Left ventricle myocardium inferior (tissue), 1 donor: ENCODE data around the gene KLHL28. TPM values are rescaled to one million over a fixed set of nuclear protein-coding genes. Genes with fewer than 3 reads are reported as not detected.

Experiments
- DNase-seq: peaks from one replicate; pipeline ENCODE4 v3.0.0-alpha.2; 2020
- H3K27ac ChIP-seq: fragments of 200-600 bp; replicated peaks from 2 replicates; pipeline ENCODE4 v1.8.0; 2021
- H3K27me3 ChIP-seq: fragments of 200-600 bp; 2 replicates; pipeline ENCODE4 v1.8.0; 2021; ENCODE audit warnings: low read depth
- H3K36me3 ChIP-seq: fragments of 200-600 bp; 2 replicates; pipeline ENCODE4 v1.8.0; 2021
- H3K4me1 ChIP-seq: fragments of 200-600 bp; 2 replicates; pipeline ENCODE4 v1.8.0; 2021
- H3K4me3 ChIP-seq: fragments of 200-600 bp; 2 replicates; pipeline ENCODE4 v1.8.0; 2021; ENCODE audit warnings: mild to moderate bottlenecking, moderate library complexity
- H3K9me3 ChIP-seq: fragments of 200-600 bp; replicated peaks from 2 replicates; pipeline ENCODE4 v1.8.0; 2021
- CTCF ChIP-seq: fragments of 200-600 bp; IDR thresholded peaks from 2 replicates; pipeline ENCODE4 v1.8.0; 2021; ENCODE audit warnings: antibody characterized with exemption, mild to moderate bottlenecking, borderline replicate concordance
- intact Hi-C: fragments of 100-400 bp; cut with micrococcal nuclease; formaldehyde crosslinking; loops from one replicate; pipeline ENCODE4 v1.11.0; 2022
- total RNA-seq: library from RNA; stranded (reverse); fragmentation: NEBNext Ultra II Directional; extraction: Animal tissue kit (Norgen Biotek cat#: 25700); gene quantifications from one replicate; pipeline ENCODE4 v1.2.1, GENCODE V29; 2021
- donor health status: DM: no; HTN: yes; CAD: no; lungs with severe emphysema.

The KLHL28 gene
- total RNA-seq, 1 donor from 2014 or later: 10.0 TPM

- TF ChIP-seq CTCF: no peak
Observed at GRCh38 chr14:44941591-44941990, 20.2 kb downstream of the KLHL28 start.

GRCh38 chr14:44940944-44941343 lies 20.8 kb downstream of the KLHL28 start:
- intact Hi-C loops: no loop called here
- Histone ChIP-seq H3K36me3 (peaks cover 68% of the 10 kb centered on the region), H3K4me3 (no peak overlapping the region), H3K27me3 (no peaks in the 10 kb centered on the region), H3K9me3 (no peaks in the 10 kb centered on the region), H3K4me1 (peaks cover 3% of the 10 kb centered on the region), H3K27ac (no peak overlapping the region)
- no peak for TF ChIP-seq CTCF
- DNase-seq: no peak

More at GRCh38 chr14:44941591-44941990, 20.2 kb downstream of the KLHL28 start:
- H3K27me3 ChIP-seq: no peaks in the 10 kb centered on the region
- H3K9me3 ChIP-seq: no peaks in the 10 kb centered on the region
- intact Hi-C loops: no loop called here
- no peak overlapping the region for H3K27ac ChIP-seq
- no peak overlapping the region for H3K4me3 ChIP-seq
- H3K36me3 ChIP-seq: peaks cover 66% of the 10 kb centered on the region
- DNase-seq: no peak
- peaks cover 3% of the 10 kb centered on the region for H3K4me1 ChIP-seq

GRCh38 chr14:44940211-44940610 lies 21.5 kb downstream of the KLHL28 start:
- Histone ChIP-seq H3K4me3 (no peak overlapping the region), H3K36me3 (peaks cover 63% of the 10 kb centered on the region), H3K27ac (no peak overlapping the region), H3K27me3 (no peaks in the 10 kb centered on the region), H3K9me3 (no peaks in the 10 kb centered on the region), H3K4me1 (peaks cover 3% of the 10 kb centered on the region)
- intact Hi-C loops: no loop called here
- DNase-seq: no peak
- TF ChIP-seq CTCF: no peak

- no peak for TF ChIP-seq CTCF
Observed at GRCh38 chr14:44937547-44937946, 24.2 kb downstream of the KLHL28 start.

GRCh38 chr14:44935155-44935554 lies 26.6 kb downstream of the KLHL28 start:
- Histone ChIP-seq H3K9me3 (no peaks in the 10 kb centered on the region), H3K4me1 (no peaks in the 10 kb centered on the region), H3K4me3 (no peak overlapping the region), H3K27me3 (no peaks in the 10 kb centered on the region), H3K27ac (no peak overlapping the region), H3K36me3 (peaks cover 47% of the 10 kb centered on the region)
- TF ChIP-seq CTCF: no peak
- intact Hi-C loops: no loop called here
- DNase-seq: no peak

More at GRCh38 chr14:44937547-44937946, 24.2 kb downstream of the KLHL28 start:
- Histone ChIP-seq H3K27me3 (no peaks in the 10 kb centered on the region), H3K36me3 (peaks cover 57% of the 10 kb centered on the region), H3K27ac (no peak overlapping the region), H3K4me1 (no peaks in the 10 kb centered on the region), H3K4me3 (no peak overlapping the region), H3K9me3 (no peaks in the 10 kb centered on the region)
- intact Hi-C loops: no loop called here
- no peak for DNase-seq

GRCh38 chr14:44928793-44929192 lies 33.0 kb downstream of the KLHL28 start:
- Histone ChIP-seq H3K4me1 (no peaks in the 10 kb centered on the region), H3K36me3 (peaks cover 23% of the 10 kb centered on the region), H3K4me3 (no peak overlapping the region), H3K27me3 (no peaks in the 10 kb centered on the region), H3K9me3 (no peaks in the 10 kb centered on the region), H3K27ac (no peak overlapping the region)
- DNase-seq: no peak
- intact Hi-C loops: no loop called here
- TF ChIP-seq CTCF: no peak
